ENCODE data around the gene RAD51C.

DNA sequence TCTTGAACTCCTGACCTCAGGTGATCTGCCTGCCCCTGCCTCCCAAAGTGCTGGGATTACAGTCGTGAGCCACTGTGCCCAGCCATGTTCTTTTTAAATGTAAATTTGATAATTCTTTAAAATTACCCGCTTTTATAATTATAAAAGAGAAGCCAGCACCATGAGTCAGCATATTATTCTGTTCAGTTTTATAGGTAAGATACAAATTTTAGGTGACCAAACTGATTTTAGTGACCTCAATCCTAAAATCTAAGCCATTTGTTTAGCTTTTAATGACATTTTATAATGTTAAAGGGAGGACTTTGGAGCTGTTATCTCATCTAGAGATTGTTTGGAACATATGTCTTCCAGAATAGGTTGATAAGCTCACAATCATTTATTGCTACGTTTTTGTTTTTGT lies 42.4 kb downstream of the RAD51C start:
- TF ChIP-seq CTCF (IDR thresholded peaks at IDR 0.05; ENCODE audit: poor library complexity) (no peak), EZH2 (IDR thresholded peaks at IDR 0.05; ENCODE audit: borderline replicate concordance) (no peak), EZH2phosphoT487 (IDR thresholded peaks at IDR 0.05; ENCODE audit: low read depth, severe bottlenecking, unreplicated experiment) (no peak)

All from hepatocyte (in vitro differentiated cells).